HEK293 (cell line): ENCODE measurements around the gene PPP1R10.
A peak's percentile ranks its signal among the peaks of the same experiment; 100 is the strongest.

Experiments
- CTCF ChIA-PET: fragments of 350-600 bp; formaldehyde crosslinking; extraction: SDS; loops from one replicate; lab custom pipeline; 2021; ENCODE audit warnings: antibody characterized with exemption; lab: Yijun Ruan, JAX
- POLR2A ChIA-PET: fragments of 300-600 bp; formaldehyde crosslinking; extraction: SDS; loops from one replicate; lab custom pipeline; 2020; ENCODE audit warnings: antibody characterized with exemption, inconsistent platforms; lab: Yijun Ruan, JAX
- H3K27ac ChIP-seq: fragments of 200-500 bp; sonication (Bioruptor generic); 2 replicates; pipeline ENCODE4 v1.5.1; 2014; ENCODE audit warnings: low read depth, low read length, control low read depth, inconsistent platforms; ENCODE audit errors: extremely low read depth
- H3K36me3 ChIP-seq, 2 experiments: fragments of 200-500 bp in 1 of 2; sonication (Bioruptor generic) in 1 of 2; 1 replicate in 1 of 2; 2 replicates in 1 of 2; pipeline ENCODE4 v1.5.1; 2014 to 2017; ENCODE audit warnings: inconsistent platforms in 2 of 2, low read length in 2 of 2; ENCODE audit not compliant: control insufficient read depth in 2 of 2, insufficient read depth in 1 of 2
- H3K4me1 ChIP-seq: fragments of 200-500 bp; sonication (Bioruptor generic); 2 replicates; pipeline ENCODE4 v1.5.1; 2014; ENCODE audit warnings: mild to moderate bottlenecking, low read length, inconsistent platforms; ENCODE audit not compliant: control insufficient read depth, insufficient read depth
- H3K4me3 ChIP-seq: 2 replicates; pipeline ENCODE4 v1.5.1; 2011; ENCODE audit warnings: low read depth, mild to moderate bottlenecking, control low read depth, low read length, moderate library complexity
- H3K9me3 ChIP-seq: fragments of 200-500 bp; sonication (Bioruptor generic); 2 replicates; pipeline ENCODE4 v1.5.1; 2014; ENCODE audit warnings: low read depth, low read length, inconsistent platforms; ENCODE audit not compliant: control insufficient read depth, insufficient read depth
- HOXD13 ChIP-seq: sonication (generic); formaldehyde crosslinking; IDR thresholded peaks from 2 replicates; pipeline ENCODE4 v1.8.0; 2022; ENCODE audit warnings: missing genetic modification reagents, borderline replicate concordance
- IKZF3 ChIP-seq: fragments of 450-650 bp; IDR thresholded peaks from 2 replicates; pipeline ENCODE4 v1.5.0; 2018; ENCODE audit warnings: missing biosample characterization, mild to moderate bottlenecking, missing genetic modification characterization, moderate library complexity
- KLF10 ChIP-seq: fragments of 450-650 bp; IDR thresholded peaks from 2 replicates; pipeline ENCODE4 v1.5.1; 2018; ENCODE audit warnings: missing biosample characterization, mild to moderate bottlenecking, missing genetic modification characterization
- SALL2 ChIP-seq: fragments of 450-650 bp; formaldehyde crosslinking; IDR thresholded peaks from 2 replicates; pipeline ENCODE4 v1.5.0; 2017; ENCODE audit warnings: missing biosample characterization, mild to moderate bottlenecking, missing genetic modification characterization, borderline replicate concordance
- WT1 ChIP-seq: fragments of 450-650 bp; formaldehyde crosslinking; IDR thresholded peaks from 2 replicates; pipeline ENCODE4 v1.5.1; 2016; ENCODE audit warnings: missing biosample characterization, missing genetic modification characterization
- YY2 ChIP-seq: fragments of 450-650 bp; formaldehyde crosslinking; IDR thresholded peaks from 2 replicates; pipeline ENCODE4 v1.5.1; 2016; ENCODE audit warnings: missing biosample characterization, missing genetic modification characterization
- ZBTB17 ChIP-seq: fragments of 450-650 bp; formaldehyde crosslinking; IDR thresholded peaks from 2 replicates; pipeline ENCODE4 v1.5.1; 2016; ENCODE audit warnings: missing biosample characterization, missing genetic modification characterization
- ZFP3 ChIP-seq: fragments of 450-650 bp; formaldehyde crosslinking; IDR thresholded peaks from 2 replicates; pipeline ENCODE4 v1.5.1; 2016; ENCODE audit warnings: low read depth, missing biosample characterization, missing genetic modification characterization
- ZNF112 ChIP-seq: fragments of 450-650 bp; formaldehyde crosslinking; IDR thresholded peaks from 2 replicates; pipeline ENCODE4 v1.5.0; 2017; ENCODE audit warnings: missing biosample characterization, missing genetic modification characterization
- ZNF146 ChIP-seq: fragments of 450-650 bp; formaldehyde crosslinking; IDR thresholded peaks from 2 replicates; pipeline ENCODE4 v1.5.1; 2016; ENCODE audit warnings: missing biosample characterization, missing genetic modification characterization
- ZNF175 ChIP-seq: fragments of 450-650 bp; formaldehyde crosslinking; IDR thresholded peaks from 2 replicates; pipeline ENCODE4 v1.5.1; 2016; ENCODE audit warnings: missing biosample characterization, missing genetic modification characterization
- ZNF184 ChIP-seq: fragments of 450-650 bp; IDR thresholded peaks from 2 replicates; pipeline ENCODE4 v1.5.1; 2018; ENCODE audit warnings: missing biosample characterization, mild to moderate bottlenecking, missing genetic modification characterization
- ZNF23 ChIP-seq: fragments of 450-650 bp; formaldehyde crosslinking; IDR thresholded peaks from 2 replicates; pipeline ENCODE4 v1.5.1; 2016; ENCODE audit warnings: missing biosample characterization, missing genetic modification characterization, borderline replicate concordance
- ZNF24 ChIP-seq: fragments of 450-650 bp; formaldehyde crosslinking; IDR thresholded peaks from 2 replicates; pipeline ENCODE4 v1.5.1; 2016; ENCODE audit warnings: missing biosample characterization, missing genetic modification characterization
- ZNF311 ChIP-seq: fragments of 450-650 bp; formaldehyde crosslinking; IDR thresholded peaks from 2 replicates; pipeline ENCODE4 v1.5.1; 2017; ENCODE audit warnings: missing biosample characterization, missing genetic modification characterization, borderline replicate concordance
- ZNF560 ChIP-seq: fragments of 450-650 bp; formaldehyde crosslinking; IDR thresholded peaks from 2 replicates; pipeline ENCODE4 v1.5.1; 2017; ENCODE audit warnings: missing biosample characterization, missing genetic modification characterization, borderline replicate concordance
- ZNF585B ChIP-seq: fragments of 450-650 bp; formaldehyde crosslinking; IDR thresholded peaks from 2 replicates; pipeline ENCODE4 v1.5.1; 2016; ENCODE audit warnings: missing biosample characterization, missing genetic modification characterization
- ZNF701 ChIP-seq: fragments of 450-650 bp; formaldehyde crosslinking; IDR thresholded peaks from 2 replicates; pipeline ENCODE4 v1.5.1; 2016; ENCODE audit warnings: missing biosample characterization, missing genetic modification characterization
- TF ChIP-seq, protein P1 (sequence below): fragments of 450-650 bp; formaldehyde crosslinking; IDR thresholded peaks from 2 replicates; pipeline ENCODE4 v1.5.1; 2016; ENCODE audit warnings: missing biosample characterization, missing genetic modification characterization
- TF ChIP-seq, protein P2 (sequence below): fragments of 450-650 bp; formaldehyde crosslinking; IDR thresholded peaks from 2 replicates; pipeline ENCODE4 v1.5.1; 2017; ENCODE audit warnings: missing biosample characterization, mild to moderate bottlenecking, missing genetic modification characterization, moderate library complexity
- TF ChIP-seq, protein P3 (sequence below): fragments of 450-650 bp; IDR thresholded peaks from 2 replicates; pipeline ENCODE4 v1.5.1; 2018; ENCODE audit warnings: missing biosample characterization, missing genetic modification characterization

Gene PPP1R10

DNA sequence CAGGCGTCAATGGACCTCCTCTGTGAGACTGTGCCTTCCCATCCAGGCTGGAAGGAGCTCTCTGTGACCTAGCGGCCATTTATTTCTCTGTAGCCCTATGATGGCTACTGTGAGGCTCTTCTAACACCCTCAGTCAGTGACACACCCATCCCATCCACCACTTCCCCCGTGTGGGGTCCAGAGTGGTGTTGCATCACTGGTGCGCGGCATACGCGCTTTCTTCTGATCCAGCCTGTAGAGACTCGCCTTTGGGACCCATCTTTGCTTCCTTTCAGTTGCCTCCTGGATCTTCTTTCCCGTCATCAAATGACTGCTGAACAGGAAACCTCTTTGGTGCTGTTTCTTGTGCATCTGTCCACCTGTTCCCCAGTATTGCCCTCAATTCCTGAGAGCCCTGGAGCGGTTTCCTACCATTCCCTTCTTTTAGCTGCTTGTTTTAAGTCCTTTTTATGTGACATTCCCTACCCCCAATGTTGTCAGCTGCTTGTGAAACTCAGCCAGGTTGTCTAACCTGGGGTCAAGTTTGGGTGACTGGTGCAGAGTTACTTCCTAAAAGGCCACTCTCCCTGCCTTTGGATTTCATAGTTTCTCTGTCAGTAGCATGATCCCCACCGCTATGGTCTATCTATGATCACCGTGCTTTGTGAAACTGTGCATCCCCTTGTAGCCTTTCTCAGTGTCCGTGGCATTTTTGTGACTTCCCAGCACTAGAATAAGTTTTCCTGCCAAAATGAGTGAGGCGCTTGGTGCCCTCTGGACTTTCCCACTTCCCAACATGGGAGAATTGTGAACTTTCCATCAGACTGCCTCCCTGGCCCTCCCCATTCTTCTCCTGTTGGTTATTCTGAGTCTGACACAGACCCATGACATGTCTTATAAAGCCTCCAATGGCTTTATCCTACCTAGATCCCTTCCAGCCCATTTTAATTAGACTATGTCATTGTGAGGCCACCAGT lies 54.3 kb downstream of the PPP1R10 start (continued):
- no peak for TF ChIP-seq ZNF701 (tag by site-specific recombination)

DNA sequence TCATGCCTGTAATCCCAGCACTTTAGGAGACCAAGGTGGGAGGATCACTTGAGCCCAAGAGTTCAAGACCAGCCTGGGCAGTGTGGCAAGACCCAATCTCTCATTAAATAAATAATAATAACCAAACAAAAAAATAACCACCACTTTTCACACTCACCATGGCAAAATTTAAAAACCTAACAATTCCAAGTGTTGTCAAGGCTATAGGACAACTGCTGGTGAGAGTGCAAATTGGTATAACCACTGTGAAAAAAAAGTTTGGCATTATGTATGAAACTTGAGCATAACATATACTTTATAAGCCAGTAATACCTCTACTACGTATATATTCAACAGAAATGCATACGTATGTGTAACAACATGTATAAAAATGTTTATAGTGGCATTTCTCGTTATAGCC lies 56.1 kb downstream of the PPP1R10 start:
- Histone ChIP-seq H3K27ac (no peak overlapping the region), H3K4me3 (no peak overlapping the region), H3K9me3 (no peaks in the 10 kb centered on the region), H3K36me3 (peaks cover 10 to 36% of the 10 kb centered on the region in 2 experiments; a peak in 2 of 3 replicates), H3K4me1 (0 out of 2 replicates have a peak, but pooled peaks cover 3% of the 10 kb centered on the region)
- ChIA-PET CTCF (no interaction called here), POLR2A (no interaction called here)
- TF ChIP-seq WT1 (tag by site-specific recombination) (no peak), HOXD13 (no peak), ZNF24 (tag by site-specific recombination) (no peak), ZBTB17 (tag by site-specific recombination) (no peak), SALL2 (tag by site-specific recombination) (no peak), YY2 (tag by site-specific recombination) (no peak), ZFP3 (tag by site-specific recombination) (no peak), ZNF184 (tag by site-specific recombination) (no peak), ZNF112 (no peak)

DNA sequence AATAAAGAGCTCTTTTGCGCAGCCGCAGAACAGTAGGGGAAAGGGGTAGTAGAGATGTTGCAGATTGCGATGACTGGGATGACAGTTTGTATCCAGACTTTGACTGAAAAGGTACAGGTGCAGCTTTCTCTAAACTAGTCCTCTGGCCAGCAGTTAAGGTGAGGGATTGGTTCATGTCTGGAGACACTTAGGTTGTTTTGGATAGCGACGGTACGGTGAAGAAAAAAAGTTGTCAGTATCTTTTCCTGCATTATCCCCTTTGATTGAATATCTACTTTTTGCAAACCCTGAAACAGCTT lies 59.4 kb downstream of the PPP1R10 start:
- Histone ChIP-seq H3K4me3 (peak overlapping the region; percentile 86), H3K4me1 (0 out of 2 replicates have a peak, but pooled peaks cover 3% of the 10 kb centered on the region), H3K36me3 (peaks cover 10 to 53% of the 10 kb centered on the region in 2 experiments; a peak in 2 of 3 replicates), H3K27ac (peak overlapping the region; percentile 74; the same call in 1 of the 2 replicates), H3K9me3 (no peaks in the 10 kb centered on the region)
- POLR2A ChIA-PET, result interaction anchor here (0.5 to 4.1 kb wide), 6 partner anchors 9 to 57 kb away, joined by 3 to 41 read pairs (median 8); partner anchors contain the start of gene ABCF1
- CTCF ChIA-PET, result interaction anchor here (0.7 to 9.2 kb wide), 6 partner anchors 9 to 74 kb away, joined by 3 to 175 read pairs (median 4); partner anchors contain the start of gene ABCF1
- TF ChIP-seq ZNF23 (no peak), ZNF311 (no peak)
- TF ChIP-seq, protein P1, sequence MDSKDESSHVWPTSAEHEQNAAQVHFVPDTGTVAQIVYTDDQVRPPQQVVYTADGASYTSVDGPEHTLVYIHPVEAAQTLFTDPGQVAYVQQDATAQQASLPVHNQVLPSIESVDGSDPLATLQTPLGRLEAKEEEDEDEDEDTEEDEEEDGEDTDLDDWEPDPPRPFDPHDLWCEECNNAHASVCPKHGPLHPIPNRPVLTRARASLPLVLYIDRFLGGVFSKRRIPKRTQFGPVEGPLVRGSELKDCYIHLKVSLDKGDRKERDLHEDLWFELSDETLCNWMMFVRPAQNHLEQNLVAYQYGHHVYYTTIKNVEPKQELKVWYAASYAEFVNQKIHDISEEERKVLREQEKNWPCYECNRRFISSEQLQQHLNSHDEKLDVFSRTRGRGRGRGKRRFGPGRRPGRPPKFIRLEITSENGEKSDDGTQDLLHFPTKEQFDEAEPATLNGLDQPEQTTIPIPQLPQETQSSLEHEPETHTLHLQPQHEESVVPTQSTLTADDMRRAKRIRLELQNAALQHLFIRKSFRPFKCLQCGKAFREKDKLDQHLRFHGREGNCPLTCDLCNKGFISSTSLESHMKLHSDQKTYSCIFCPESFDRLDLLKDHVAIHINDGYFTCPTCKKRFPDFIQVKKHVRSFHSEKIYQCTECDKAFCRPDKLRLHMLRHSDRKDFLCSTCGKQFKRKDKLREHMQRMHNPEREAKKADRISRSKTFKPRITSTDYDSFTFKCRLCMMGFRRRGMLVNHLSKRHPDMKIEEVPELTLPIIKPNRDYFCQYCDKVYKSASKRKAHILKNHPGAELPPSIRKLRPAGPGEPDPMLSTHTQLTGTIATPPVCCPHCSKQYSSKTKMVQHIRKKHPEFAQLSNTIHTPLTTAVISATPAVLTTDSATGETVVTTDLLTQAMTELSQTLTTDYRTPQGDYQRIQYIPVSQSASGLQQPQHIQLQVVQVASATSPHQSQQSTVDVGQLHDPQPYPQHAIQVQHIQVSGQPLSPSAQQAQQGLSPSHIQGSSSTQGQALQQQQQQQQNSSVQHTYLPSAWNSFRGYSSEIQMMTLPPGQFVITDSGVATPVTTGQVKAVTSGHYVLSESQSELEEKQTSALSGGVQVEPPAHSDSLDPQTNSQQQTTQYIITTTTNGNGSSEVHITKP, result no peak

DNA sequence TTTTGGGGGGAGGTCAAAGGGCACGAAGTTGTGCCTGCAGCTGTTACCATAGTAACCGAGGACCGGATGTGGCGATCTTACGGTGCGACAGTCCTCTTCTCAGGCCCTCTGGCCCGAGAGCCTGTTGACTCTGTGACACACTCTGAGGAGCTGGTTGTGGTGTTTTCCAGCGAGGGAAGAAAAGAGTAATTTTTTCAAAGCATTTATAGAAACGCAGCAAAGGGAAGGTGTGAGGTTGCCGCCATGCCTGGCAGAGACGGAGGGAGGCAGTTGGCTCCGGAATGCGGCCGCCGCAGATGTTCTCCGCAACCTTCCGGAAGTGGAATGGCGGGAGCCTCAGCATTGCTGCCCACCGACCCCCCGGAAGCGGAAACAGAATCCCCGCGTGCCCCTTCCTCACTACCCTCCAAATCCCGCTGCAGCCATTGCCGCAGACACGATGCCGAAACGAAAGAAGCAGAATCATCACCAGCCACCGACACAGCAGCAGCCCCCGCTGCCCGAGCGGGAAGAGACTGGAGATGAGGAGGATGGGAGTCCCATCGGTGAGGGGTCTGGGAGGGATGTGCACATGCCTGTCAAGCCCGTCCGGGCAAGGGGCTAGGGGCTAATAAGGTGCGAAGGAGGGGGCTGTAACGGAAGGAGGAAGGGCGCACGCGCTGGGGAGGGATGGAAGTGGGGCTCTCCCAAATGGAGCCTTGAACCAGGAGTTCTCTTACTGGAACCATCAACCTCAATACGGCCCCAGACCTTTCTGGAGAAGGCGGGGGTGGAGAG lies 59.9 kb downstream of the PPP1R10 start, which contains the start of gene PRR3:
PRR3 (plus strand) TSS at position 390 of the 777 bp plus-strand sequence; CDS start at position 440, 50 bp downstream.
- 0 out of 2 replicates have a peak, but pooled peaks cover 3% of the 10 kb centered on the region for H3K4me1 ChIP-seq
- no peaks in the 10 kb centered on the region for H3K9me3 ChIP-seq
- ChIA-PET POLR2A (interaction anchor here (0.5 to 4.1 kb wide), 9 partner anchors 10 to 61 kb away, joined by 3 to 41 read pairs (median 8); partner anchors contain the start of genes ABCF1, MRPS18B and PPP1R10), CTCF (interaction anchor here (0.5 to 9.2 kb wide), 7 partner anchors 9 to 88 kb away, joined by 3 to 175 read pairs (median 4); partner anchors contain the start of gene ABCF1)
- H3K4me3 ChIP-seq, result peak within 1 kb of the TSS; percentile 86
- peaks cover 15 to 53% of the 10 kb centered on the region in 2 experiments; a peak in 2 of 3 replicates for H3K36me3 ChIP-seq
- H3K27ac ChIP-seq, result peak within 1 kb of the TSS; percentile 74
- TF ChIP-seq, protein P2, sequence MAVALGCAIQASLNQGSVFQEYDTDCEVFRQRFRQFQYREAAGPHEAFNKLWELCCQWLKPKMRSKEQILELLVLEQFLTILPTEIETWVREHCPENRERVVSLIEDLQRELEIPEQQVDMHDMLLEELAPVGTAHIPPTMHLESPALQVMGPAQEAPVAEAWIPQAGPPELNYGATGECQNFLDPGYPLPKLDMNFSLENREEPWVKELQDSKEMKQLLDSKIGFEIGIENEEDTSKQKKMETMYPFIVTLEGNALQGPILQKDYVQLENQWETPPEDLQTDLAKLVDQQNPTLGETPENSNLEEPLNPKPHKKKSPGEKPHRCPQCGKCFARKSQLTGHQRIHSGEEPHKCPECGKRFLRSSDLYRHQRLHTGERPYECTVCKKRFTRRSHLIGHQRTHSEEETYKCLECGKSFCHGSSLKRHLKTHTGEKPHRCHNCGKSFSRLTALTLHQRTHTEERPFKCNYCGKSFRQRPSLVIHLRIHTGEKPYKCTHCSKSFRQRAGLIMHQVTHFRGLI (tag by site-specific recombination), result no peak
- TF ChIP-seq ZNF560 (no peak), KLF10 (no peak), ZNF175 (tag by site-specific recombination) (no peak), IKZF3 (tag by site-specific recombination) (no peak), ZNF146 (peak; percentile 31), ZNF585B (tag by site-specific recombination) (no peak)
- TF ChIP-seq, protein P3, sequence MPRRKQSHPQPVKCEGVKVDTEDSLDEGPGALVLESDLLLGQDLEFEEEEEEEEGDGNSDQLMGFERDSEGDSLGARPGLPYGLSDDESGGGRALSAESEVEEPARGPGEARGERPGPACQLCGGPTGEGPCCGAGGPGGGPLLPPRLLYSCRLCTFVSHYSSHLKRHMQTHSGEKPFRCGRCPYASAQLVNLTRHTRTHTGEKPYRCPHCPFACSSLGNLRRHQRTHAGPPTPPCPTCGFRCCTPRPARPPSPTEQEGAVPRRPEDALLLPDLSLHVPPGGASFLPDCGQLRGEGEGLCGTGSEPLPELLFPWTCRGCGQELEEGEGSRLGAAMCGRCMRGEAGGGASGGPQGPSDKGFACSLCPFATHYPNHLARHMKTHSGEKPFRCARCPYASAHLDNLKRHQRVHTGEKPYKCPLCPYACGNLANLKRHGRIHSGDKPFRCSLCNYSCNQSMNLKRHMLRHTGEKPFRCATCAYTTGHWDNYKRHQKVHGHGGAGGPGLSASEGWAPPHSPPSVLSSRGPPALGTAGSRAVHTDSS (tag by site-specific recombination), result peak; percentile 89
